Measurements from ENCODE around the gene GALNT2. TPM values are rescaled to one million over a fixed set of nuclear protein-coding genes. Genes with fewer than 3 reads are reported as not detected.

GALNT2 gene
- 10 to 100 TPM; 32.6 to 38.5 (median 37.8) TPM for total RNA-seq
- polyA plus RNA-seq = 10 to 100 TPM in 1 of 3 donors, 1 to 10 TPM in 2; 8.4 to 43.8 (median 9.5) TPM

- H3K4me1 ChIP-seq = peaks cover 0 to 32% (median 27%) of the 10 kb centered on the region in 4 donors
- DNase-seq = peak; percentile 93
These were observed at the start of gene GALNT2 for GRCh38 chr1:230066466-230067404. TSS of gene GALNT2 (plus strand) at chr1:230067238. CDS start at chr1:230067281, 43 bp downstream.

GRCh38 chr1:230020451-230020850 is 46.6 kb upstream of the GALNT2 start:
- intact Hi-C loops (cut with DNase I) = no loop called here
- H3K4me3 ChIP-seq = no peak overlapping the region
- no peak for DNase-seq
- WGBS, 2 donors = 90 to 97% methylated on average over 3 of the region's 3 CpGs
- no peaks in the 10 kb centered on the region for H3K9me3 ChIP-seq
- no peaks in the 10 kb centered on the region for H3K36me3 ChIP-seq
- TF ChIP-seq POLR2AphosphoS5 (IDR thresholded peaks at IDR 0.05) (no peak), CTCF (IDR thresholded peaks at IDR 0.05) (no peak), EP300 (IDR thresholded peaks at IDR 0.05) (no peak), POLR2A (IDR thresholded peaks at IDR 0.05) (no peak)
- no peak overlapping the region for H3K27ac ChIP-seq
- no peaks in the 10 kb centered on the region for H3K27me3 ChIP-seq
- no peaks in the 10 kb centered on the region for H3K4me1 ChIP-seq

More at GRCh38 chr1:230066466-230067404, at the start of gene GALNT2:
- H3K27me3 ChIP-seq = no peaks in the 10 kb centered on the region
- H3K27ac ChIP-seq = peak within 1 kb of the TSS; percentile 92 to 98 (median 94)
- intact Hi-C loops (cut with DNase I) = loop anchor here (2.0 to 5.0 kb wide), 5 partner anchors 38 to 404 kb away; no protein-coding TSS in a partner anchor
- WGBS, 2 donors = 0 to 1% methylated on average over 104 of the region's 104 CpGs
- H3K36me3 ChIP-seq = no peaks in the 10 kb centered on the region
- TF ChIP-seq CTCF (IDR thresholded peaks at IDR 0.05) = no peak
- peak; percentile 63 to 81 (median 72) for TF ChIP-seq POLR2AphosphoS5 (IDR thresholded peaks at IDR 0.05)
- no peaks in the 10 kb centered on the region for H3K9me3 ChIP-seq
- H3K4me3 ChIP-seq = peak within 1 kb of the TSS; percentile 62 to 94 (median 87)

GRCh38 chr1:230022666-230023380 is 44.2 kb upstream of the GALNT2 start:
- no peak for DNase-seq
- WGBS, 2 donors = 78 to 89% methylated on average over 6 of the region's 6 CpGs
- peaks cover 0 to 6% (median 1%) of the 10 kb centered on the region in 4 donors for H3K9me3 ChIP-seq
- intact Hi-C loops (cut with DNase I) = no loop called here
- TF ChIP-seq POLR2A (IDR thresholded peaks at IDR 0.05) (no peak), EP300 (IDR thresholded peaks at IDR 0.05) (no peak), CTCF (IDR thresholded peaks at IDR 0.05) (no peak)
- no peaks in the 10 kb centered on the region for H3K27me3 ChIP-seq
- no peaks in the 10 kb centered on the region for H3K36me3 ChIP-seq
- no peaks in the 10 kb centered on the region for H3K4me1 ChIP-seq
- no peak overlapping the region for H3K4me3 ChIP-seq
- H3K27ac ChIP-seq = no peak overlapping the region

- H3K4me1 ChIP-seq = no peaks in the 10 kb centered on the region
- no peaks in the 10 kb centered on the region for H3K27me3 ChIP-seq
- H3K36me3 ChIP-seq = no peaks in the 10 kb centered on the region
- no peak overlapping the region for H3K27ac ChIP-seq
- intact Hi-C loops (cut with DNase I) = no loop called here
- DNase-seq = no peak
- TF ChIP-seq POLR2AphosphoS5 (IDR thresholded peaks at IDR 0.05) (no peak), POLR2A (IDR thresholded peaks at IDR 0.05) (no peak), EP300 (IDR thresholded peaks at IDR 0.05) (no peak), CTCF (IDR thresholded peaks at IDR 0.05) (no peak)
- 88 to 93% methylated on average over 3 of the region's 3 CpGs for WGBS, 2 donors
- H3K9me3 ChIP-seq = peaks cover 0 to 6% (median 1%) of the 10 kb centered on the region in 4 donors
- no peak overlapping the region for H3K4me3 ChIP-seq
These were observed 41.4 kb upstream of the GALNT2 start for GRCh38 chr1:230025686-230026085.
